GM23248 (cell line): ENCODE data around the gene PSENEN. TPM values are rescaled to one million over a fixed set of nuclear protein-coding genes. Genes with fewer than 3 reads are reported as not detected.

ENCODE experiments used
- DNase-seq: peaks from one replicate; pipeline ENCODE4 v3.0.0-alpha.2; 2015
- H2AFZ ChIP-seq: fragments of 200-600 bp; sonication (generic); 2 replicates; pipeline ENCODE4 v1.6.1; 2016; ENCODE audit warnings: antibody characterized with exemption
- H3F3A ChIP-seq: fragments of 200-600 bp; sonication (generic); 2 replicates; pipeline ENCODE4 v1.6.1; 2016; ENCODE audit warnings: mild to moderate bottlenecking, antibody characterized with exemption, mixed run types; ENCODE audit not compliant: insufficient read depth
- H3K27ac ChIP-seq: fragments of 200-600 bp; sonication (generic); 2 replicates; pipeline ENCODE4 v1.5.1; 2016; ENCODE audit warnings: mild to moderate bottlenecking
- H3K27me3 ChIP-seq: fragments of 200-600 bp; sonication (generic); replicated peaks from 2 replicates; pipeline ENCODE4 v1.6.1; 2016; ENCODE audit warnings: mild to moderate bottlenecking; ENCODE audit not compliant: insufficient read depth
- H3K36me3 ChIP-seq: fragments of 200-600 bp; sonication (generic); 2 replicates; pipeline ENCODE4 v1.6.1; 2016; ENCODE audit warnings: low read depth, mild to moderate bottlenecking
- H3K4me1 ChIP-seq: fragments of 200-600 bp; sonication (generic); 2 replicates; pipeline ENCODE4 v1.6.1; 2016; ENCODE audit warnings: mild to moderate bottlenecking; ENCODE audit not compliant: insufficient read depth
- H3K4me2 ChIP-seq: fragments of 200-600 bp; sonication (generic); one replicate; pipeline ENCODE4 v1.6.1; 2016; ENCODE audit warnings: mild to moderate bottlenecking; ENCODE audit not compliant: unreplicated experiment
- H3K4me3 ChIP-seq: fragments of 200-600 bp; sonication (generic); 2 replicates; pipeline ENCODE4 v1.5.1; 2016; ENCODE audit warnings: mild to moderate bottlenecking
- H3K79me2 ChIP-seq: fragments of 200-600 bp; sonication (generic); 2 replicates; pipeline ENCODE4 v1.6.1; 2016; ENCODE audit warnings: mild to moderate bottlenecking; ENCODE audit not compliant: insufficient read depth
- H3K9ac ChIP-seq: fragments of 200-600 bp; sonication (generic); 2 replicates; pipeline ENCODE4 v1.6.1; 2016; ENCODE audit warnings: mild to moderate bottlenecking
- H3K9me2 ChIP-seq: fragments of 200-600 bp; sonication (generic); 2 replicates; pipeline ENCODE4 v1.6.1; 2016; ENCODE audit warnings: mixed run types, mild to moderate bottlenecking, moderate library complexity; ENCODE audit not compliant: insufficient read depth
- H3K9me3 ChIP-seq: fragments of 200-600 bp; sonication (generic); one replicate; pipeline ENCODE4 v1.6.1; 2017; ENCODE audit warnings: low read depth
- H4K20me1 ChIP-seq: fragments of 200-600 bp; sonication (generic); 2 replicates; pipeline ENCODE4 v1.6.0; 2016; ENCODE audit not compliant: insufficient read depth
- EZH2 ChIP-seq: fragments of 200-600 bp; sonication (generic); IDR thresholded peaks from 2 replicates; pipeline ENCODE4 v1.6.1; 2018; ENCODE audit warnings: antibody characterized with exemption, mild to moderate bottlenecking; ENCODE audit not compliant: insufficient read depth, poor library complexity, severe bottlenecking
- EZH2phosphoT487 ChIP-seq: fragments of 200-600 bp; sonication (generic); IDR thresholded peaks from 2 replicates; pipeline ENCODE4 v1.6.1; 2018; ENCODE audit warnings: antibody characterized with exemption, moderate library complexity, mild to moderate bottlenecking, low read depth; ENCODE audit not compliant: insufficient read depth
- WGBS, 2 experiments: methylation state at CpG; one replicate each; pipeline ENCODE4 v1.1.6; 2015 to 2017; ENCODE audit warnings: low lambda C conversion rate in 2 of 2, low coverage in 1 of 2; ENCODE audit errors: missing lambda C conversion rate in 2 of 2; 5-methylcytosine and 5-hydroxymethylcytosine counted together
- in situ Hi-C: fragments of 300-500 bp; cut with MboI; formaldehyde crosslinking; loops from 2 replicates; pipeline ENCODE4 v1.15.0; 2020
- polyA plus RNA-seq: library from polyadenylated mRNA; unstranded; fragments of >200 nt; fragmentation: Nextera tagmentation; extraction: Ambion mirVana; gene quantifications from 2 replicates; pipeline ENCODE4 v1.2.1, GENCODE V29; 2016
- total RNA-seq: library from RNA; depleted of rRNA; stranded (reverse); fragments of >200 nt; shearing (Covaris generic); gene quantifications from 2 replicates; pipeline ENCODE4 v1.2.3, GENCODE V29; 2014

Gene PSENEN
- total and polyA plus RNA-seq, 2 experiments from 2014 or later: 21.6 to 108 TPM

DNA sequence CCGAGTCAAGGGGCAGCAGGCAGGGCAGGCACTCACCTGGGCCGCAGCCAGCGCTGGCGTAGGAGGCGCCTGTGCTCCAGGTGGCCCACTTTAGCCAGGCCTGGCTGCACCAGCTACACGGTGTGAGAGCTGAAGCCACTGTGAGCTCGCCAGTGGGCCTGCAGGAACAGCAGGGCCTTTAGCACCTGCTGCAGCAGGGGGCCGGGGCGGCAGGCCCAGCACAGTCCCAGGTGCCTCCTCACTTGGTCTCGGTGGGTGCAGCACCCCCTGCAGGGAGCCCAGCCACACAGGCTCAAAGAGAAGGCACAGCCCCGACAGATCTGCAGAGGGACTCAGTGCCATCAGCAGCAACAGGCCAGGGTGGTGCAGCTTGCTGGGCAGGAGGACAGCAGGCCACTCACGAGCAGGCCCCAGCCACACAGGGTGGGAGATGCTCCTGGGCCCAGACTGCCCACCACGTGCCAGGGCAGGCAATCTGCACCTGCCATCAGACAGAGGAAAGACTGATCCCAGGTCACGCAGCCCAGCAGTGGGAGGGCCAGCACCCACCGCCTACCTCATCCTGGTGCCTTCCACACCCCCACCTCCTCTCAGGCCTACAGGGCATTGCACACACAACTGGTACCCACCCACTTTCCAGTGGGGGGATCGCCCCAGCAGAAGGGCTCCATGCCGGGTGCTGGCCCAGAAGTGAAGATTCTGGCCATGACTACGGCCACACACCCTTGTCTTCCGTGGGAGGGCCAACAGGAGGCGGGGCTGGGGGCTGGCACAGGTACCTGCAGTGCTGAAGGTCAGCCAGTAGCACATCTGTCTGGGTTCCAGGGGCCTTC, 45.7 kb downstream of the PSENEN start:
- TF ChIP-seq EZH2: no peak
- TF ChIP-seq EZH2phosphoT487: no peak
- Histone ChIP-seq H3K9me2 (no peaks in the 10 kb centered on the region), H3K9me3 (no peaks in the 10 kb centered on the region), H4K20me1 (no peaks in the 10 kb centered on the region), H3K27me3 (0 out of 2 replicates have a peak, but pooled peaks cover 9% of the 10 kb centered on the region), H3K4me3 (no peak overlapping the region), H2AFZ (no peak overlapping the region), H3K79me2 (no peaks in the 10 kb centered on the region), H3K4me2 (no peak overlapping the region), H3K4me1 (no peaks in the 10 kb centered on the region), H3K27ac (no peak overlapping the region), H3K36me3 (no peaks in the 10 kb centered on the region), H3K9ac (no peak overlapping the region), H3F3A (no peaks in the 10 kb centered on the region)
- 53 to 55% methylated on average over 18 to 20 of the region's 20 CpGs for WGBS, 2 experiments
- in situ Hi-C loops: no loop called here
- no peak for DNase-seq

DNA sequence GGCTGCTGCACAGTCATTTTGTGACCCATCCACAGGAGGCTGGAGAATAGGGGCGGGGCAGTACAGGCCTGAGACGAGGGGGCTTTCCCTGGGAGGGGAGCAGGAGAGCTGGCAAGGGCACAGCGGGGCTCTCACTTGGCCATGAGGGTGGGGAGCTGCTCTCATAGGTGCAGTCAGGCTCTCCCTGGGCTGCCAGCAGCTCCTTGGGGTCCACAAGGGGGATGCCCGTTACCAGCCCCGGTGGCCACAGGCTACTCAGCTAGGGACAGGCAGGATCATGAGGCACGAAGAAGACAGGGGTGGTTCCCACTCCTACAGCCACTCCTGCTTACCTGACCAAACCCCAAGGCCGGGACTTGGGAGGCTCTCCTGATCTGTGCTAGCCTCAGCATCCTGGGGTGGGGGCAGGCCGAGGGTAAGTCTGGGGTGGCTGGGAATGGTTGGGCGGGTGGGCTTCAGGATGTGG, 46.4 kb downstream of the PSENEN start:
- H3K27me3 ChIP-seq: peaks cover 11% of the 10 kb centered on the region; the same call in 1 of the 2 replicates
- H3K9ac ChIP-seq: no peak overlapping the region
- H3K79me2 ChIP-seq: no peaks in the 10 kb centered on the region
- no peaks in the 10 kb centered on the region for H3K4me1 ChIP-seq
- H3F3A ChIP-seq: no peaks in the 10 kb centered on the region
- H3K4me2 ChIP-seq: no peak overlapping the region
- no peak overlapping the region for H3K27ac ChIP-seq
- H4K20me1 ChIP-seq: no peaks in the 10 kb centered on the region
- DNase-seq: no peak
- no peak overlapping the region for H2AFZ ChIP-seq
- H3K9me3 ChIP-seq: no peaks in the 10 kb centered on the region
- 86 to 88% methylated on average over 8 to 9 of the region's 9 CpGs for WGBS, 2 experiments
- H3K36me3 ChIP-seq: no peaks in the 10 kb centered on the region
- in situ Hi-C loops: no loop called here
- no peak for TF ChIP-seq EZH2
- no peak for TF ChIP-seq EZH2phosphoT487
- no peak overlapping the region for H3K4me3 ChIP-seq
- H3K9me2 ChIP-seq: no peaks in the 10 kb centered on the region

GRCh38 chr19:35792312-35792711, 46.9 kb downstream of the PSENEN start:
- H2AFZ ChIP-seq: no peak overlapping the region
- no peaks in the 10 kb centered on the region for H3K4me1 ChIP-seq
- H3K27ac ChIP-seq: no peak overlapping the region
- no peaks in the 10 kb centered on the region for H4K20me1 ChIP-seq
- no peak for DNase-seq
- no peak overlapping the region for H3K9ac ChIP-seq
- no peaks in the 10 kb centered on the region for H3K79me2 ChIP-seq
- H3K4me3 ChIP-seq: no peak overlapping the region
- H3K4me2 ChIP-seq: no peak overlapping the region
- H3K36me3 ChIP-seq: no peaks in the 10 kb centered on the region
- TF ChIP-seq EZH2 (no peak), EZH2phosphoT487 (no peak)
- no peaks in the 10 kb centered on the region for H3K9me3 ChIP-seq
- H3K9me2 ChIP-seq: no peaks in the 10 kb centered on the region
- no peaks in the 10 kb centered on the region for H3F3A ChIP-seq
- WGBS, 2 experiments: 85 to 88% methylated on average over 14 to 15 of the region's 15 CpGs
- in situ Hi-C loops: no loop called here
- peaks cover 16% of the 10 kb centered on the region; the same call in 1 of the 2 replicates for H3K27me3 ChIP-seq

- Histone ChIP-seq H3K4me2 (no peak overlapping the region), H3K27me3 (peaks cover 19% of the 10 kb centered on the region; the same call in 1 of the 2 replicates), H3K4me1 (no peaks in the 10 kb centered on the region), H3F3A (no peaks in the 10 kb centered on the region), H3K27ac (no peak overlapping the region), H3K9me2 (no peaks in the 10 kb centered on the region), H2AFZ (no peak overlapping the region), H3K9ac (no peak overlapping the region), H3K79me2 (no peaks in the 10 kb centered on the region), H3K36me3 (no peaks in the 10 kb centered on the region), H3K9me3 (no peaks in the 10 kb centered on the region), H3K4me3 (no peak overlapping the region), H4K20me1 (no peaks in the 10 kb centered on the region)
- 52 to 55% methylated on average over 7 to 8 of the region's 8 CpGs for WGBS, 2 experiments
- in situ Hi-C loops: no loop called here
- TF ChIP-seq EZH2: no peak
- TF ChIP-seq EZH2phosphoT487: no peak
- DNase-seq: no peak
These were observed 47.4 kb downstream of the PSENEN start for GRCh38 chr19:35792888-35793287.
